Skeletal muscle tissue (tissue), 2 donors: ENCODE measurements around the gene FURIN. TPM values are rescaled to one million over a fixed set of nuclear protein-coding genes. Genes with fewer than 3 reads are reported as not detected.

Experiments
- small RNA-seq: library from RNA; depleted of rRNA; stranded (forward); fragments of <200 nt; gene quantifications from one replicate; pipeline ENCODE3, GENCODE V24; 2014
- total RNA-seq: library from RNA; depleted of rRNA; stranded (reverse); fragments of >200 nt; gene quantifications from one replicate; pipeline ENCODE4 v1.2.3, GENCODE V29; 2014

The FURIN gene
- total RNA-seq, 1 donor from 2014 or later, result 12.0 TPM

Small RNAs within 50 kb of the gene (small RNA-seq; reads per million reads assigned to genes)
- gene RN7SL363P, result not detected

Other genes starting within 250 kb of the FURIN start
- gene BLM, start 151.2 kb upstream of the FURIN start, total RNA-seq, result 2.1 TPM
- 19.8 TPM for gene FES, start 15.9 kb downstream of the FURIN start, total RNA-seq
- 14.1 TPM for gene MAN2A2, start 34.7 kb downstream of the FURIN start, total RNA-seq
- gene HDDC3, start 64.0 kb downstream of the FURIN start, total RNA-seq, result 5.7 TPM
- 30.3 TPM for gene UNC45A, start 66.7 kb downstream of the FURIN start, total RNA-seq
- 11.5 TPM for gene RCCD1, start 86.3 kb downstream of the FURIN start, total RNA-seq
- 18.8 TPM for gene PRC1, start 125.9 kb downstream of the FURIN start, total RNA-seq
- gene VPS33B, start 154.0 kb downstream of the FURIN start, total RNA-seq, result 3.1 TPM
- 1.6 TPM for gene SV2B, start 231.7 kb downstream of the FURIN start, total RNA-seq